Kidney epithelial cell (primary cell): ENCODE data around the gene AADAT. TPM values are rescaled to one million over a fixed set of nuclear protein-coding genes. Genes with fewer than 3 reads are reported as not detected.

Experiments
- DNase-seq: peaks from one replicate; pipeline ENCODE4 v3.0.0-alpha.2; 2010; ENCODE audit warnings: low read depth
- H3K27me3 ChIP-seq: 2 replicates; pipeline ENCODE4 v1.6.0; 2011; ENCODE audit warnings: low read length; ENCODE audit not compliant: control insufficient read depth, insufficient read depth
- H3K36me3 ChIP-seq: 2 replicates; pipeline ENCODE4 v1.5.1; 2011; ENCODE audit warnings: low read length; ENCODE audit not compliant: control insufficient read depth, insufficient read depth
- H3K4me3 ChIP-seq: 2 replicates; pipeline ENCODE4 v1.5.1; 2011; ENCODE audit warnings: low read depth, mild to moderate bottlenecking, control low read depth, low read length
- total RNA-seq: library from RNA; depleted of rRNA; stranded (reverse); fragments of >200 nt; gene quantifications from 2 replicates; pipeline ENCODE4 v1.2.3, GENCODE V29; 2015
- TF ChIP-seq, protein P1 (sequence below): IDR thresholded peaks from 2 replicates; pipeline ENCODE4 v1.5.1; 2011; ENCODE audit warnings: mild to moderate bottlenecking, moderate library complexity, low read length, control low read depth, inconsistent platforms; ENCODE audit not compliant: insufficient read depth, poor library complexity, severe bottlenecking

Gene AADAT
- total RNA-seq, 1 donor from 2014 or later = 13.7 TPM

DNA sequence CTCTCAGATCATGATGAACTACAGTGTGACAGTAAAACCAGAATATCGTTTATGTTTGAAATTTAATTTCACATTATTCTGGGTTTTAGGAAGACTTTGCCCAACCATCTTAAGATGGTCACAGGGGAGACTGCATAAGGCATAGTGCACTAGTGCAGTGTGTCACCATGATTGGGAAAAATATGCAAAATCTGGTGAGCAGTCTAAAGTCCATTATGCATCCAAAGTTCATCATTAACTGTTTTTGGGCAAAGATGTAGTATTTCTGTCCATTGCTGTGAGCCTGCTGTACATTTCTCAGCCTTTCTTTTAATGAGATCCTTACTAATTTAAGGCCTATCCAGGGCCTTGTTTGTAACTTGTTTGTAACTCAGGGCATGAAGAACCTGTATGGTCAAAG is 52.3 kb downstream of the AADAT start:
- Histone ChIP-seq H3K27me3 (no peaks in the 10 kb centered on the region), H3K4me3 (no peak overlapping the region), H3K36me3 (no peaks in the 10 kb centered on the region)
- DNase-seq = no peak
- TF ChIP-seq, protein P1, sequence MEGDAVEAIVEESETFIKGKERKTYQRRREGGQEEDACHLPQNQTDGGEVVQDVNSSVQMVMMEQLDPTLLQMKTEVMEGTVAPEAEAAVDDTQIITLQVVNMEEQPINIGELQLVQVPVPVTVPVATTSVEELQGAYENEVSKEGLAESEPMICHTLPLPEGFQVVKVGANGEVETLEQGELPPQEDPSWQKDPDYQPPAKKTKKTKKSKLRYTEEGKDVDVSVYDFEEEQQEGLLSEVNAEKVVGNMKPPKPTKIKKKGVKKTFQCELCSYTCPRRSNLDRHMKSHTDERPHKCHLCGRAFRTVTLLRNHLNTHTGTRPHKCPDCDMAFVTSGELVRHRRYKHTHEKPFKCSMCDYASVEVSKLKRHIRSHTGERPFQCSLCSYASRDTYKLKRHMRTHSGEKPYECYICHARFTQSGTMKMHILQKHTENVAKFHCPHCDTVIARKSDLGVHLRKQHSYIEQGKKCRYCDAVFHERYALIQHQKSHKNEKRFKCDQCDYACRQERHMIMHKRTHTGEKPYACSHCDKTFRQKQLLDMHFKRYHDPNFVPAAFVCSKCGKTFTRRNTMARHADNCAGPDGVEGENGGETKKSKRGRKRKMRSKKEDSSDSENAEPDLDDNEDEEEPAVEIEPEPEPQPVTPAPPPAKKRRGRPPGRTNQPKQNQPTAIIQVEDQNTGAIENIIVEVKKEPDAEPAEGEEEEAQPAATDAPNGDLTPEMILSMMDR = no peak

DNA sequence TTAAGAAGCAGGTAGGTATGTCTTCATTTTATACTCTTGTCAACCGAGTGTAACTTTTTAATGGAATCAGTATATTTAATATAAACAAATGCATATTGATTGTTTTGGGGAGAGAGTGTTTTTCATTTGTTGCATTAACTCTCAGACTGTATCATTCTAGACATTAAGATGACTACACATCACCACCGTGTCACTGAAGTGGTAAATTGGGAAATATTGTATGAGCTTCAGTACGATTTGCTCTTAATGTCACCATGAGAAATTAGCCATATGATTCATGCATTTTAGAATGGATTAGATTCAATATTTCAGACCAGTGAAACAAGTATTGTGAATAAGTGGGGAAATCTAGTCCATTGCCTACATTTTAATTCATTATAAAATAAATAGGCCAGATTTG is 53.9 kb downstream of the AADAT start:
- no peaks in the 10 kb centered on the region for H3K27me3 ChIP-seq
- no peaks in the 10 kb centered on the region for H3K36me3 ChIP-seq
- no peak for DNase-seq
- TF ChIP-seq, protein P1 = no peak
- no peak overlapping the region for H3K4me3 ChIP-seq

DNA sequence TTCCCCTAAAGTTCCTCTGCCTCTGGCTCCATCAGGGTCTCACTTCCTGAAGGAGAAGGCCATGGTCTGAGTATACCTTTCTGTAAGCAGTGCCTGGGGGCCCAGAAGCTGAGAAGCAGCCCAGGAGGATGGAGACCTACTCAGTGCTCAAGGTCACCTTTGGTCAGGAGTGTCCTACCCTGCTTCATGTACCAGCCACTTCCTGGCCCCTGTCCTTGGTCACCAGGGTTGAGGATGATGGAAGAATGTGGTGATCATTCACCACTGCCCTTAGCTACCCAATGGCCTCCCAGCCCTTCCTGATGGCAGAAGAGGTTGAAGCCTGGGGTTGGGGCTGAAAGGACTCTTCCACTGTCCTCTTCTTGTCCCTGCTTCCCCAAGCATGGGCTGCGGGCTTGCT is 54.5 kb downstream of the AADAT start:
- H3K27me3 ChIP-seq = no peaks in the 10 kb centered on the region

GRCh38 chr4:170033999-170034398 is 55.8 kb downstream of the AADAT start:
- Histone ChIP-seq H3K4me3 (no peak overlapping the region), H3K36me3 (no peaks in the 10 kb centered on the region), H3K27me3 (no peaks in the 10 kb centered on the region)
- TF ChIP-seq, protein P1 = no peak
- no peak for DNase-seq

More for the DNA sequence above, 54.5 kb downstream of the AADAT start:
- Histone ChIP-seq H3K4me3 (no peak overlapping the region), H3K36me3 (no peaks in the 10 kb centered on the region)
- DNase-seq = no peak
- TF ChIP-seq, protein P1 = no peak

GRCh38 chr4:170030121-170030520 is 59.6 kb downstream of the AADAT start:
- DNase-seq = peak; percentile 39
- peaks cover 3% of the 10 kb centered on the region for H3K27me3 ChIP-seq
- H3K4me3 ChIP-seq = no peak overlapping the region
- no peaks in the 10 kb centered on the region for H3K36me3 ChIP-seq
- TF ChIP-seq, protein P1 = no peak

GRCh38 chr4:170027181-170027829 is 62.5 kb downstream of the AADAT start:
- no peaks in the 10 kb centered on the region for H3K36me3 ChIP-seq
- peak overlapping the region; percentile 78 for H3K4me3 ChIP-seq
- peaks cover 3% of the 10 kb centered on the region for H3K27me3 ChIP-seq
- DNase-seq = peak; percentile 43
- TF ChIP-seq, protein P1 = no peak
